ENCODE measurements around the gene LHFPL6.

The LHFPL6 gene

GRCh38 chr13:39554371-39554770, 48.6 kb downstream of the LHFPL6 start:
- DNase-seq (ENCODE audit: low spot score) = no peak

GRCh38 chr13:39552246-39552645, 50.7 kb downstream of the LHFPL6 start:
- no peak for DNase-seq (ENCODE audit: low spot score)

GRCh38 chr13:39550931-39551330, 52.1 kb downstream of the LHFPL6 start:
- no peak for DNase-seq (ENCODE audit: low spot score)

GRCh38 chr13:39547108-39547507, 55.9 kb downstream of the LHFPL6 start:
- no peak for DNase-seq (ENCODE audit: low spot score)

GRCh38 chr13:39542361-39542760, 60.6 kb downstream of the LHFPL6 start:
- no peak for DNase-seq (ENCODE audit: low spot score)

GRCh38 chr13:39540929-39541605, 61.9 kb downstream of the LHFPL6 start:
- no peak for DNase-seq (ENCODE audit: low spot score)

GRCh38 chr13:39538816-39539790, 63.9 kb downstream of the LHFPL6 start:
- DNase-seq (ENCODE audit: low spot score) = no peak

GRCh38 chr13:39536906-39537305, 66.1 kb downstream of the LHFPL6 start:
- no peak for DNase-seq (ENCODE audit: low spot score)

- no peak for DNase-seq (ENCODE audit: low spot score)
These were observed 66.7 kb downstream of the LHFPL6 start for GRCh38 chr13:39536274-39536673.

- DNase-seq (ENCODE audit: low spot score) = no peak
These were observed 69.3 kb downstream of the LHFPL6 start for GRCh38 chr13:39533651-39534150.

GRCh38 chr13:39531646-39532045, 71.3 kb downstream of the LHFPL6 start:
- DNase-seq (ENCODE audit: low spot score) = no peak

- no peak for DNase-seq (ENCODE audit: low spot score)
These were observed 72.1 kb downstream of the LHFPL6 start for GRCh38 chr13:39530916-39531315.

GRCh38 chr13:39528661-39528980, 74.4 kb downstream of the LHFPL6 start:
- DNase-seq (ENCODE audit: low spot score) = no peak

- DNase-seq (ENCODE audit: low spot score) = no peak
These were observed 74.9 kb downstream of the LHFPL6 start for GRCh38 chr13:39527961-39528660.

- no peak for DNase-seq (ENCODE audit: low spot score)
These were observed 75.7 kb downstream of the LHFPL6 start for GRCh38 chr13:39527301-39527700.

GRCh38 chr13:39526499-39526898, 76.5 kb downstream of the LHFPL6 start:
- no peak for DNase-seq (ENCODE audit: low spot score)

- DNase-seq (ENCODE audit: low spot score) = no peak
These were observed 77.5 kb downstream of the LHFPL6 start for GRCh38 chr13:39525506-39525905.

- no peak for DNase-seq (ENCODE audit: low spot score)
These were observed 78.2 kb downstream of the LHFPL6 start for GRCh38 chr13:39524795-39525194.

- DNase-seq (ENCODE audit: low spot score) = no peak
These were observed 80.7 kb downstream of the LHFPL6 start for GRCh38 chr13:39522329-39522728.

- no peak for DNase-seq (ENCODE audit: low spot score)
These were observed 81.3 kb downstream of the LHFPL6 start for GRCh38 chr13:39521701-39522100.

GRCh38 chr13:39516096-39516495, 86.9 kb downstream of the LHFPL6 start:
- no peak for DNase-seq (ENCODE audit: low spot score)

- DNase-seq (ENCODE audit: low spot score) = no peak
These were observed 87.7 kb downstream of the LHFPL6 start for GRCh38 chr13:39515224-39515714.
